GM19023 (cell line): ENCODE data around the gene TRIM37.
"Not testable (repeated sequence)": the region's sequence is repeated elsewhere in the genome, so short reads cannot be mapped to it uniquely, and the experiment has no call there.

ENCODE experiments used
- ATAC-seq: cut with Tn5 transposase; IDR thresholded peaks from one replicate; pipeline ENCODE4 v1.9.1; 2021; ENCODE audit warnings: mild to moderate bottlenecking, moderate library complexity; ENCODE audit not compliant: unreplicated experiment

TRIM37 gene

DNA sequence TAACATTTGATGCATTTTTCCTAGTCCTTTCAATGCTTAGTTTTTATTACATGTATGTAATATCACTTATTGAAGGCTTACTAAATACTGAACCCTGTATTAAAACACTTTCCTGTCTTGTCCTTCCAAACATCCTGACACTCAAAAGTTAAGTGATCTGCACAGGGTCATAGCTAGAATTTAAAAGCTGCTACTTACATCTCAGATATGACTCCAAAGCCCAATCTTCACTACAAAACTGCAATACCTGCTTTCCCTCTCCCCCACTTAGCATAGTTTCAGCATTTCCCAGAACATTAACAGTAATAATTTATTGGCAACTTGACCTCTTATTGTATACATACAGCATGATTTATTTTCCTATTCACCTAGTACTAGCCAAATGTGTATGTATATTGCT is 4.3 kb upstream of the TRIM37 start:
- no peak for ATAC-seq

- ATAC-seq: no peak
These were observed 1.9 kb upstream of the TRIM37 start for GRCh38 chr17:59108400-59109102.

DNA sequence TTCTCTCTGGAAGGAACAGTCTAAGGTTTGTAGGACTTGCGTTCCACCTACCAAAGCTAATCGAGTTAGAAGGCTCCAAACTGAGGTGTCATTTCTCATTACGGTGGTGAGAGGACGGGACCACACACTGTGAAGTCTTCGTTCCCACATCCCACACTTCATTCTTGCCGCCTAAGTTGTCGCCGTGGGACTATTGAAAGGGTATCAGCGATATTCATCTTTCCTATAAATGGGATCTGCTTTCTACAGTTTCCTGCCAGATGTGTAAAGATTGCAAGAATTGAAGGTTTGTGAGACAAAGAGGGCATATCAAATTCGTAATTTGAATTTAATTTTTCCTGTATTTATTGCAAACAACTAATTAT is 608 bp upstream of the TRIM37 start:
- ATAC-seq: no peak

DNA sequence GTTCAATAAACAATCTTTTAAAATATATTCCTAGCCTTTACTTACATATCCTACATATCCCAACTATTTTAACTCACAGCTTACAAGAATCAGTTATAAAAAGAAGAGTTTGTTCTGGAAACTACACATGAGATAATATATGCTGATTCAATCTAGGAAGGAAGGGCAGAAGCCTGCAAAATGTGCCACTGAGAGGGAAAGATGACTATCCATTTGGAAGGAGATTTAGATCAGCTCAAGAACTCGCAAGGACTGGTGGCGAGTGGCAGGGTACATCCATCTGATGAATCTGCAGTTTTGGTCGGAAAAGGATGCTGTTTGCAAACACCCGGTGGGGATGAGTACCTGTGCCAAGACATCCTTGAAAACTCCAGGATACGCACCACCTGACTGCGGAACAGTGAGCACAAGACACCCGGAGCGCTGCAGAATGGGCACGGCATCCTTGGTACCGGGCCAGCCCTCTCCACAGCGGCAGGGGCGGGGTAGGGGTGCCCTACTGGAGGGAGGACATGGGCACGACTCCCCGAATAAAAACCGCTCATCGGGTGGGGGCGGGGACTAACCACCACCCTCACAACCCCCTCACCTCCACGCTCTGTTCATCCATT is 723 bp downstream of the TRIM37 start:
- peak; percentile 27 for ATAC-seq

GRCh38 chr17:59101178-59101577 is 5.5 kb downstream of the TRIM37 start:
- ATAC-seq: no peak

GRCh38 chr17:59097876-59098275 is 8.8 kb downstream of the TRIM37 start:
- ATAC-seq: no peak

- no peak for ATAC-seq
These were observed 11.7 kb downstream of the TRIM37 start for GRCh38 chr17:59094861-59095530.

GRCh38 chr17:59093702-59094231 is 12.9 kb downstream of the TRIM37 start:
- ATAC-seq: no peak

DNA sequence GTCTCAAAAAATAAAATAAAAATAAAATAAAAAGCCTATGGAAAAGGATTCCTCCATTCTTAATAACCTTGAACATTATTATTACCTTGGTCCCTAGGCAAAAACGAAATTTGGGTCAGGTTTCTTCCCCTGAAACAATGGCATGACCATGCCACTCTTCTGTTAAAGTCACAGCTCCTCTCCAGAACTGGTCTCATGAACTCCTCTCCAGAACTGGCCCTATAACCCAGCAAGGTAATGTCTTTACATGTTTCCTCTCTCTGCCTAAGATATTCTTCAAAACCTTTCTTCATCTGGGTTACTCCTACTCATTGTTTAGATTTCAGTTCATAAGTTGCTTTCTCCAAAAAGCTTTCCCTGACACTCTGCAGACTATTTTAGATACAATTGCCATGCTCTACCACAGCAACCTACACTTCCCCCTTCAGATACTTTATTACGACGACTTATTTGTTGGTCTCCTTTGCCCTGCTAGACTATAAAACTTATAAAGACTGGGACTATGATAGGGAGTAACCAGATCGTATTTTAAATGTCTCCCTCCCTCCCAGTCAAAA is 13.5 kb downstream of the TRIM37 start:
- no peak for ATAC-seq

DNA sequence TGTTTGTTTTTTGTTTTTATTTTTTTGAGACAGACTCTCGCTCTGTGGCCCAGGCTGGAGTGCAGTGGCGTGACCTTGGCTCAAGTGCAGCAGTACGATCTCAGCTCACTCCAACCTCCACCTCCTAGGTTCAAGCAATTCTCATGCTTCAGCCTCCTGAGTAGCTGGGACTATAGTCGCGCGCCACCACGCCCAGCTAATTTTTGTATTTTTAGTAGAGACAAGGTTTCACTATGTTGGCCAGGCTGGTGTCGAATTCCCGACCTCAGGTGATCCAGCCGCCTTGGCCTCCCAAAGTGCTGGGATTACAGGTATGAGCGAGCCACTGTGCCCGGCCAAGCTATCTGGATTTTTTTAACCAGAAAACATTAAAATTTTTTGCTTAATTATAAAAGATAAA is 16.1 kb downstream of the TRIM37 start:
- not testable (repeated sequence) for ATAC-seq

- no peak for ATAC-seq
These were observed 22.5 kb downstream of the TRIM37 start for GRCh38 chr17:59084154-59084553.

GRCh38 chr17:59074494-59074893 is 32.2 kb downstream of the TRIM37 start:
- no peak for ATAC-seq

GRCh38 chr17:59073972-59074371 is 32.7 kb downstream of the TRIM37 start:
- no peak for ATAC-seq

DNA sequence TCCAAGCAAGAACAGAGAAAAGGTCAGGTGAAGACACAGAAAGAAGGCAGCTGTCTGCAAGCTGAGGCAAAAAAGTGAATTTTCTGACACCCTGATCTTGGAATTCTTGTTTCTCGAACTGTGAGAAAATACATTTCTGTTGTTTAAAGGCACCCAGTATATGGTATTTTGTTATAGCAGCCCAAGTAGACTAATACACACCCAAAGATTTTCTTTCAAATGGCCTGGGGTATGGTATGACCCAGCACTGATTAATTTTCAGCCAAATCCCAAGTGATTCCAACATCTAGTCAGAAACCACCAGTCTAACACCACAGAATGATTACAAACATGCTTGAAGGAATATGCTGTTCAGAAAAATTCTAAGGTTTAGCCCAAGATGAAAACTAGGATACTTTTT is 36.8 kb downstream of the TRIM37 start:
- no peak for ATAC-seq

GRCh38 chr17:59067756-59068155 is 38.9 kb downstream of the TRIM37 start:
- ATAC-seq: no peak

- ATAC-seq: no peak
These were observed 39.3 kb downstream of the TRIM37 start for GRCh38 chr17:59067340-59067739.

- ATAC-seq: no peak
These were observed 44.2 kb downstream of the TRIM37 start for GRCh38 chr17:59062509-59062908.

- no peak for ATAC-seq
These were observed 49.8 kb downstream of the TRIM37 start for GRCh38 chr17:59056857-59057256.

DNA sequence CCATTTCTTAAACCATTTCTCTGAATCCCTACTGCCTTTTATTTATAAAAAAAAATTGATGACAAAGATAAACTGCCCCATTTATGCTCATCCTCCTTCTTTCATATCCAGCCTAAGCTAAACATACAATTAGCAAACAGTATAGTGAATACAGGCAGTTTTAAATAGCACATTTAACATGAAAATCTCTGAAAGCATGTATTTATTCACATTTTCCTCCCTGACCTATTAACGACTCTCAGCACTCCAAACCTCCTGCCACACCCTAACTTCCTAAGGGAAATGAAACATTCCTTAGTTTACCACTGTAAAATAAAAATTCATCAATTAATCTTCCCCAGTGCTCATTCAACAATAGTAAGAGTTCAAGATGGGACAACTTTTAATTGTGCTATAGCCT is 56.9 kb downstream of the TRIM37 start:
- ATAC-seq: no peak

GRCh38 chr17:59047616-59048015 is 59.1 kb downstream of the TRIM37 start:
- no peak for ATAC-seq

- ATAC-seq: no peak
These were observed 60.5 kb downstream of the TRIM37 start for GRCh38 chr17:59046192-59046591.

DNA sequence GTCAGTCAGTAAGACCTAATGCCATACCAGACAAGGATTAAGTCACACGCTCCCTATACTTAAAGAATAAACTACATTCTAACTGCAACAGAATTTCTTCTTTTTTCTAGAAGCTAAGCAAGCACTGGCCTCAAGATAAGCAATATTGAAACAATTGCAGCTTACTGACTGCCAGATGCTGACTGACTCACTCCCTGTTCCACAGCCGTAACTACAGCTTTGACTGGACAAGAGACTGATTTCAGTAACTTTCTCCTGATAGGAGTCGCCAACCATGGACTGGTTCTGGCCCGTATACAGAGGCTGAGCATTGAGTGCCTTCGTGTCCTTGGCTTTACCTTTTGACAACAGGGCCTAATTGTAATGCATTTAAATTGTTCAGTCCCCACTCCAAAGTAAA is 67.9 kb downstream of the TRIM37 start:
- ATAC-seq: no peak
